ENCODE data around the gene DTD1.
"Not testable (repeated sequence)": the region's sequence is repeated elsewhere in the genome, so short reads cannot be mapped to it uniquely, and the experiment has no call there.

The DTD1 gene

DNA sequence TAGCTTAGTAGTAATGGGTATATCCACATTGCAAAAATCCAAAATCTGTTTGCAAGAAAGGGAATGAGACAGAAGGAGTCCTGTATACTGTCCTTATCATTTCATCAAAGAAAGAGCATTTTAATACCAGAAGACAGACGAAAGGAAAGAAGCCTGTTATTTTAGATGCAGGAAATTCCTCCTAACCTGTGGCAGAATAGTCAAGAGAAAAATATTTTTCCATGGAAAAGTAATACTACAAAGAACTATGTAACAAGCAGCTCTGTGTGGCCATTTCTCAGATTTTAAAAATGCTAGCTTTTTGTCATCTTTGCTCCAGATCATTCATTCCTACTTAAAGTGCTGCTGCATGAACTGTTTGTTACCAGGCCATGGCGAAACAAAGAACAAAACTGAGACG lies 152.9 kb downstream of the DTD1 start:
- DNase-seq (ENCODE audit: low read depth in 2 of 2): no peak

DNA sequence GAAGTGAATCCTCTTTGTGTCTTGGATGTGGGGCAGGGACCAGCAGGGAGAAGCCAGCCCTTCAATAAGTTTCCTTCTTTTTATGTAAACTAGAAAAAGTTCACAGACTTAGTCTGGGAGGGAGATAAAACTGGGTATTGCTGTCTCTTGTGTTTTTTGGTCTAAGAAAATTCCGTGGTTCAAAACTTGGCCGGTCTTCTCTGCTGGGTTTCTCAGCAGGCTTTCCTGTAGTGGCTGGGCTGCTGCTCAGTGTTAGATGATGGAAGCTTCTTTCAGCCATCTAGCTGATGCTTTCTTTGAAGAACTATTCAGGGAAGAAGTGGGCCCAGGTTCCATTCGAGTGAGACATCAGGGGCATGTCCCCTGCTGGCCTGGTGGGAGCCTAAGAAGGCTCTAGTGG lies 155.0 kb downstream of the DTD1 start:
- DNase-seq (ENCODE audit: low read depth in 2 of 2): no peak

DNA sequence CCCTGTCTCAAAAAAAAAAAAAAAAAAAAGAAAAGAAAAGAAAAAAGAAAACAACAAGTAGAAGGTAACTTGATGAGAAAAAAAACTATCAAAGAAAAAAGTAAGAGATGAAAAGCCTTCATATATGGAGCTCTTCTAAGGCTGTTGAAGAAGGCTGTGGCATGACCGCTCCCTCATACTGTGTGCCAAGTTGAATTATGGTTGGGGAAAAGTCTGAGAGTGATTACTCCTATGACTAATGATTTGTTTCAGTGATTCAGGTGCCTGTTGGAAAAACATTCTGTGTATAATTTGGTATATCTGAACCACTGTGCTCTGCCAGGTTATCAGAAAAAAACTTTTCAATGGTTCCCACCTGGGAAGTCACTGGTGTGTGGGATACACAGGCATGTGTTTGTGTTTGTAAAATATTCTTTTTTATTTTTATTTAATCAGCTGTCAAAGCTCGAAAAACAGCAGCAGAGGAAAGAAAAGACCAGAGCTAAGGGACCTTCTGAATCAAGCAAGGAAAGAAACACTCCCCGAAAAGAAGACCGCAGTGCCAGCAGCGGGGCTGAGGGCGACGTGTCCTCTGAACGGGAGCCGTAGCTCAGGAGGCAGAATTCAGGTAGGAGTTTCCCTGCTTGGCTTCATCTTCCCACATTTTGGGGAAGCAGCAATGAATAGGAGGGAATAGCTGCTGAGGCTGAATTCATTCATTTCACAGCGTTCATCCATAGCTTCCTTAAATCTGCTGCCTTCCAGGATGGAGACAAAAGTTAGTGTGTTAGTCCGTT lies 156.0 kb downstream of the DTD1 start:
- no peak for DNase-seq (ENCODE audit: low read depth in 2 of 2)

- DNase-seq (ENCODE audit: low read depth in 2 of 2): no peak
These were observed 159.2 kb downstream of the DTD1 start for GRCh38 chr20:18747090-18747489.

- DNase-seq (ENCODE audit: low read depth in 2 of 2): no peak
These were observed 161.1 kb downstream of the DTD1 start for GRCh38 chr20:18748987-18749386.

DNA sequence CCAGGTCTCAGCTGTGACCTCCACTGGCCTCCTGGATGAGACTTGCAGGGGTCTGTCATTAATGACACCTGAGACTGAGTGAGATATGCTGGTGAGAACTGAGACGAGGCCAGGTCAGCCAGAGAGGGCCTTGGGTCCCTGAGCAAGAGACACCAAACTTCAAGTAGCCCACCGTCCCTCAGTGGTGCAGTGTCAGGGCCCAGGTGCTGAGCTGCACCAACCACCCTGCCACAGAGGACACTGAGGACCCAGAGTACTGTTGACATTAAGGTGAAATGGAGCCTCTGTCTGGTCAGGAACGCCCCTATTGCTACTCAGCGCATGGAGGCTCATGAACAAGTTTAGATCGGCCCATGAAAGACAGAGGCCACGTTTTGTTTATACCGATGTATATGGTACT lies 161.7 kb downstream of the DTD1 start:
- DNase-seq (ENCODE audit: low read depth in 2 of 2): no peak

DNA sequence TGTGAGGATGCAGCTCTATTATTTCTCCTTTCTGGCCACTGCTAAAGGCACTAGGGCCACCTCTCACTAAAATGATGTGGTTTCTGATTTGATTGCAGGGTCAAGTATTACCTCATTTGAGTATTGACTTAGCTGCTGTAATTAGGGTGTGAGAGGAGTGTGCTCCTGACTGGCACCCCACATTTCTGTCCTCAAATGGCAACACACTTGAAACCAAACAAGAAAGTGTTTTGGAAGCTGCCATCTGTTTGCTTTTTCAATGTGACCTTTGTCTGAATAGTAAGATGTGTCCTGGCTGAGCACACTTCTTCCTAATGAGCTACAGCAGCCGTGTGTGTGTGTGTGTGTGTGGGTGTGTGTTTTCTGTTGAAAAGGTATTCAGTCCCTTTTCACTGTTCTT lies 162.9 kb downstream of the DTD1 start:
- DNase-seq (ENCODE audit: low read depth in 2 of 2): no peak

- DNase-seq (ENCODE audit: low read depth in 2 of 2): no peak
These were observed 166.3 kb downstream of the DTD1 start for GRCh38 chr20:18754030-18754652.

DNA sequence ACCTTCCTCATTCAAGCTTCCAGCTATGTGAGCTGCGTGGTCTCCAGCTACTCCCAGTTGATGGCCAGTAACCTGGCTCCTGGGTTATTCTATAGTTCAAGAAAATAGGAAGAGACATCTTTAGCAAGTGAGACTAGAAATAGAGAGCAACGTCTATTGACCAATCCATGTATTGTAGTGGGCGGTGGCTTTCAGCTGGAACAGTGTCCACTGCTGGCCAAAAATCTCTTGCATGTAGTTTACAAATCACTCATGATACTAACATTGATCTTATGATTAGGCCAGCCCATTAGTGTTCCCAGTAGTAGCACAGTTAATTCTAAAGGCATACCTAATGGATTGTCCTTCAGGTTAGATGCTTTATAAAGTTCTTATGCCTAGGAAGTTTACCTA lies 166.8 kb downstream of the DTD1 start:
- no peak for DNase-seq (ENCODE audit: low read depth in 2 of 2)

DNA sequence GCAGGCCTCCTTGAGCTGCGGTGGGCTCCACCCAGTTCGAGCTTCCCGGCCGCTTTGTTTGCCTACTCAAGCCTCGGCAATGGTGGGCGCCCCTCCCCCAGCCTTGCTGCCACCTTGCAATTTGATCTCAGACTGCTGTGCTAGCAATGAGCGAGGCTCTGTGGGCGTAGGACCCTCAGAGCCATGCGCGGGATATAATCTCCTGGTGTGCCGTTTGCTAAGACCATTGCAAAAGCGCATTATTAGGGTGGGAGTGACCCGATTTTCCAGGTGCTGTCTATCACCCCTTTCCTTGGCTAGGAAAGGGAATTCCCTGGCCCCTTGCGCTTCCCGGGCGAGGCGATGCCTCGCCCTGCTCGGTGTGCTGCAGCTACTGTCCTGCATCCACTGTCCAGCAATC lies 173.0 kb downstream of the DTD1 start:
- not testable (repeated sequence) for DNase-seq (ENCODE audit: low read depth in 2 of 2)

GRCh38 chr20:18767676-18768075 lies 179.8 kb downstream of the DTD1 start:
- no peak for DNase-seq (ENCODE audit: low read depth in 2 of 2)

DNA sequence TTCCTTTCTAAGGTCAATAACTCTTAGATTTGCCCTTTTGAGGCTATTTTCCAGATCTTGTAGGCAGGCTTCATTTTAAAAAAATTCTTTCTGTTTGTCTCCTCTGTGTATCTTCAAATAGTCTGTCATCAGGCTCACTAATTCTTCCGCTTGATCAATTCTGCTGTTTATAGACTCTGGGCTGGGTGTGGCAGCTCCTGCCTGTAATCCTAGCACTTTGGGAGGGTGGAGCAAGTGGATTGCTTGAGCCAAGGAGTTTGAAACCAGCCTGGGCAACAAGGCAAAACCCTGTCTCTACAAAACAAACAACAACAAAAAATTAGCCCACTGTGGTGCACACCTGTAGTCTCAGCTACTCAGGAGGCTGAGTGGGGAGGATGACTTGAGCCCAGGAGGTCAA lies 185.7 kb downstream of the DTD1 start:
- DNase-seq (ENCODE audit: low read depth in 2 of 2): no peak

GRCh38 chr20:18774207-18774606 lies 186.4 kb downstream of the DTD1 start:
- no peak for DNase-seq (ENCODE audit: low read depth in 2 of 2)

GRCh38 chr20:18775633-18776032 lies 187.8 kb downstream of the DTD1 start:
- no peak for DNase-seq (ENCODE audit: low read depth in 2 of 2)

DNA sequence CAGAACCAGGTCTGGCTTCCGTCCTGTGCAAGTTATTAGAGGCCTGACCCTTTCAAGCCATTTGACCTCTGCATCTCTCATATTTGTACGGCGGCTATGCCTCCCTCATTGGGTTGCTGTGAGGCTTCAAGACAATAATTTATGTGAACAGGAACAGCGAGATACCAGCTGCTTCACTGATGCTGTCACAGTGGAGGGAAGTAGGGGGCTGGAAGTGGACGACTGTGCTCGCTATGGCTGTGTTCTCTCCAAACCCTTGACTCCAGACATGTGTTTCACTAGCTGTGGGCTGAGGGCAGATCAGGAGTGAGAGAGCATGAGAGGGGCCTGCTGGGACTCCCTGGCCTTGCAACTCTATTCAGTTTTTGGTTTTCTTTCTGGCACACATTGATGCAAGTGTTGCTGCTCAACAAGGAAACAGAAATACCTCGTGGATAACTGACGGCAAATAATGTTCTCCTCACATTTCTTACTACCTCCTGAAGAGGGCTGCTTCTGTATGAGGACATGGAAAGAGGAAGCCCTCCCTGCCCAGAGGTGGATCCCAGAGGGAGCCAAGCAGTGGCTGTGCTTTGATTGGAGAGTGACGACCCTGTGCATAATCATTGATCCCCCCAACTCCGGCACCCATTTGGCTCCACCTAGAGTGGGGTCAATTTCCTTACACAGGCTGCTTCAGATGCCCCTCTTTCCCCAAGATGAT lies 191.0 kb downstream of the DTD1 start:
- no peak for DNase-seq (ENCODE audit: low read depth in 2 of 2)

- DNase-seq (ENCODE audit: low read depth in 2 of 2): no peak
These were observed 192.7 kb downstream of the DTD1 start for GRCh38 chr20:18780385-18781130.

DNA sequence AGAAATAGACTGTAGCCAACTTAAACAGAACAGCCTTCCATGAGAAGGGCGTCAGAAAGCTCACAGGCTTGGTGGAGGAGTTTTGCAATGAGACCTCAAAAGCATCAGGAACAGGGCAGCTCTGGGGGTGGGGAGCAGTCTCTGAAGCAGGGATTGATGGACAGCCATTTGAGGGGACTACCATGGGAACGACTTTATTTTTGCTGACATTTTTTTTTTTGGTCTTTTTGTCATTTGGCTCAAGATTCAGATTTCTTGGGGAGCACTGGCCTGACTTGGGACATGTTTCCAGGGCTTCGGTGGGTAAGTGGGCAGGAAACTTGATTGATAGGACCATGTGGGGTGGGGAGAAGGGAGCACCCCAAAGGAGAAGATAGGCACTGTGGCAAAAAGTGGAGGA lies 193.7 kb downstream of the DTD1 start:
- DNase-seq (ENCODE audit: low read depth in 2 of 2): no peak

DNA sequence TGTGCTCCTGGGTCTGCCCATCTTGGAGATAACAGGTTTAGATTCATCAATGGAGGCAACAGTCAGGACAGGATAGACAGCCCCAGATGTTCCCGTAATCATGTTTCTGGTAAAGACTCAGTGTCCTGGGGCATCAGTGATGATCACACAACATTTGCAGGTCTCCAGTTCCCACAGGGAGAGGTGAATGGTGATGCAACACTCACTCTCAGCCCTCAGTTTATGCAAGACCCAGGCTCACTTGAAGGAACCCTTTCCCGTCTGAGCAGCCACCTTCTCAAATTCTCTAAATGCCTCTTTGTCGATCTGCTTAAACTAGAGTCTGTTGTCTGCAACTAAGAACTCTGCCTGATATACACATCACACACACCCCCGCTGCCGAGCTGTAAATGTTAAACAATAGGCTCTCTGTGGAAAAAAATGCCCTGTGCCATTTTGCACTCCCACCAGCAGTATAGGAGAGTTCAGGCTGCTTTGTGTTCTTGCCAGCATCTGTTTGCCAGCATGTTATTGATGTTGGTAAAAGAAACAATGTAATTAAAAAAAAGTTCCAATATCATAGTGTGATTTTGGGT lies 195.6 kb downstream of the DTD1 start:
- no peak for DNase-seq (ENCODE audit: low read depth in 2 of 2)

DNA sequence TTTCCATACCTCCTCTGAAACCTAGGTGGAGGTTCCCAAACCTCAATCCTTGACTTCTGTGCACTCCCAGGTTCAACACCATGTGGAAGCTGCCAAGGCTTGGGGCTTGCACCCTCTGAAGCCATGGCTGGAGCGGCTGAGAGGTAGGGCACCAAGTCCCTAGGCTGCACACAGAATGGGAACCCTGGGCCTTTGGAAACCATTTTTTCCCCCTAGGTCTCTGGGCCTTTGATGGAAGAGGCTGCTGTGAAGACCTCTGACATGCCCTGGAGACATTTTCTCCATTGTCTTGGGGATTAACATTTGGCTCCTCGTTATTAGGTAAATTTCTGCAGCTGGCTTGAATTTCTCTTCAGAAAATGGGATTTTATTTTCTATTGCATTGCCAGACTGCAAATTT lies 199.2 kb downstream of the DTD1 start:
- not testable (repeated sequence) for DNase-seq (ENCODE audit: low read depth in 2 of 2)

GRCh38 chr20:18788021-18788420 lies 200.2 kb downstream of the DTD1 start:
- no peak for DNase-seq (ENCODE audit: low read depth in 2 of 2)

- DNase-seq (ENCODE audit: low read depth in 2 of 2): no peak
These were observed 202.9 kb downstream of the DTD1 start for GRCh38 chr20:18790787-18791186.

Measured in stimulated activated CD4-positive, alpha-beta T cell treated with anti-CD3 and anti-CD28 coated beads, Interleukin-15, amount 100 ng/mL, for 48 hours (primary cell).